Activated CD4-positive, CD25-positive, alpha-beta regulatory T cell treated with anti-CD3 and anti-CD28 coated beads, Interleukin-2, amount 50 U/mL, for 24 hours (primary cell): Measurements from ENCODE around the gene SCARF2.
"Not testable (repeated sequence)": the region's sequence is repeated elsewhere in the genome, so short reads cannot be mapped to it uniquely, and the experiment has no call there.

ENCODE experiments used
- ATAC-seq, 2 donors: fragments of 150-1000 bp; cut with Tn5 transposase; one replicate each; pipeline ENCODE4 v1.10.0; 2021; ENCODE audit warnings: mild to moderate bottlenecking in 1 of 2, moderate library complexity in 1 of 2

SCARF2 gene

GRCh38 chr22:20437613-20438426 lies at the start of gene SCARF2:
TSS of gene SCARF2 (minus strand) at chr22:20437825. CDS start at chr22:20437754, 71 bp downstream.
- ATAC-seq, result no peak

- no peak for ATAC-seq
Measured at GRCh38 chr22:20486229-20486628, 48.6 kb upstream of the SCARF2 start.

- ATAC-seq, result no peak
Measured at GRCh38 chr22:20484948-20485683, 47.5 kb upstream of the SCARF2 start.

- ATAC-seq, result no peak
Measured at GRCh38 chr22:20483771-20484170, 46.1 kb upstream of the SCARF2 start.

GRCh38 chr22:20483143-20483506 lies 45.5 kb upstream of the SCARF2 start:
- not testable (repeated sequence) for ATAC-seq

GRCh38 chr22:20479612-20480196 lies 42.1 kb upstream of the SCARF2 start:
- ATAC-seq, result no peak

- ATAC-seq, result not testable (repeated sequence)
Measured at GRCh38 chr22:20478059-20478458, 40.4 kb upstream of the SCARF2 start.

- ATAC-seq, result not testable (repeated sequence)
Measured at GRCh38 chr22:20475569-20475968, 37.9 kb upstream of the SCARF2 start.

GRCh38 chr22:20475115-20475436 lies 37.5 kb upstream of the SCARF2 start:
- peak in 1 of 2 donors; percentile 67 for ATAC-seq

- ATAC-seq, result no peak
Measured at GRCh38 chr22:20472629-20473442, 35.2 kb upstream of the SCARF2 start.

GRCh38 chr22:20471126-20471833 lies 33.7 kb upstream of the SCARF2 start:
- ATAC-seq, result no peak

GRCh38 chr22:20470525-20470924 lies 32.9 kb upstream of the SCARF2 start:
- not testable (repeated sequence) for ATAC-seq

GRCh38 chr22:20469110-20469868 lies 31.7 kb upstream of the SCARF2 start:
- no peak for ATAC-seq

GRCh38 chr22:20466659-20467379 lies 29.2 kb upstream of the SCARF2 start:
- no peak for ATAC-seq

- ATAC-seq, result no peak
Measured at GRCh38 chr22:20465759-20466077, 28.1 kb upstream of the SCARF2 start.

- ATAC-seq, result no peak
Measured at GRCh38 chr22:20464912-20465758, 27.5 kb upstream of the SCARF2 start.

GRCh38 chr22:20464096-20464614 lies 26.5 kb upstream of the SCARF2 start:
- peak; percentile 90 to 92 for ATAC-seq

- peak; percentile 36 to 44 for ATAC-seq
Measured at GRCh38 chr22:20463324-20464095, 25.9 kb upstream of the SCARF2 start.

GRCh38 chr22:20459862-20460261 lies 22.2 kb upstream of the SCARF2 start:
- no peak for ATAC-seq
